Activated T-helper 2 cell treated with anti-CD3 and anti-CD28 coated beads, Interferon-gamma antibody, Interleukin-2, Interleukin-4, amounts not matched to agents 10 μg/mL and 5 μg/mL and 100 μg/mL, durations not matched to agents 14 hours and 24 hours and 36 hours (primary cell): ENCODE results near the gene LRP8. TPM values are rescaled to one million over a fixed set of nuclear protein-coding genes. Genes with fewer than 3 reads are reported as not detected.
A peak's percentile ranks its signal among the peaks of the same experiment; 100 is the strongest.
"Not testable (repeated sequence)": the region's sequence is repeated elsewhere in the genome, so short reads cannot be mapped to it uniquely, and the experiment has no call there.

Experiments used
- DNase-seq: peaks from one replicate; pipeline ENCODE4 v3.0.0; 2021; ENCODE audit warnings: low spot score
- H3K27ac Mint-ChIP-seq: one replicate; pipeline ENCODE4 v1.8.0; 2021; ENCODE audit warnings: mixed read lengths
- H3K27me3 Mint-ChIP-seq: one replicate; pipeline ENCODE4 v1.8.0; 2021; ENCODE audit warnings: low read depth, mixed read lengths
- H3K36me3 Mint-ChIP-seq: one replicate; pipeline ENCODE4 v1.8.0; 2021; ENCODE audit warnings: low read depth, mixed read lengths
- H3K4me1 Mint-ChIP-seq: one replicate; pipeline ENCODE4 v1.8.0; 2021; ENCODE audit warnings: low read depth, mixed read lengths
- H3K4me3 Mint-ChIP-seq: one replicate; pipeline ENCODE4 v1.8.0; 2021; ENCODE audit warnings: low read depth, mild to moderate bottlenecking, moderate library complexity, mixed read lengths
- H3K9me3 Mint-ChIP-seq: one replicate; pipeline ENCODE4 v1.8.0; 2021; ENCODE audit warnings: mixed read lengths
- intact Hi-C: fragments of 100-400 bp; cut with micrococcal nuclease; formaldehyde crosslinking; loops from one replicate; pipeline ENCODE4 v1.15.1; 2023
- total RNA-seq: library from RNA; stranded (reverse); gene quantifications from 2 replicates; pipeline ENCODE4 v1.2.3, GENCODE V29; 2022

LRP8 gene
- total RNA-seq, 1 donor from 2014 or later = 82.1 TPM

- no peak overlapping the region for H3K27ac Mint-ChIP-seq
- H3K4me3 Mint-ChIP-seq = no peak overlapping the region
- peaks cover 33% of the 10 kb centered on the region for H3K9me3 Mint-ChIP-seq
- no peak for DNase-seq
- no peaks in the 10 kb centered on the region for H3K27me3 Mint-ChIP-seq
- intact Hi-C loops = no loop called here
- peaks cover 90% of the 10 kb centered on the region for H3K36me3 Mint-ChIP-seq
- no peaks in the 10 kb centered on the region for H3K4me1 Mint-ChIP-seq
Observed at GRCh38 chr1:53206735-53207379, 121.0 kb downstream of the LRP8 start.

DNA sequence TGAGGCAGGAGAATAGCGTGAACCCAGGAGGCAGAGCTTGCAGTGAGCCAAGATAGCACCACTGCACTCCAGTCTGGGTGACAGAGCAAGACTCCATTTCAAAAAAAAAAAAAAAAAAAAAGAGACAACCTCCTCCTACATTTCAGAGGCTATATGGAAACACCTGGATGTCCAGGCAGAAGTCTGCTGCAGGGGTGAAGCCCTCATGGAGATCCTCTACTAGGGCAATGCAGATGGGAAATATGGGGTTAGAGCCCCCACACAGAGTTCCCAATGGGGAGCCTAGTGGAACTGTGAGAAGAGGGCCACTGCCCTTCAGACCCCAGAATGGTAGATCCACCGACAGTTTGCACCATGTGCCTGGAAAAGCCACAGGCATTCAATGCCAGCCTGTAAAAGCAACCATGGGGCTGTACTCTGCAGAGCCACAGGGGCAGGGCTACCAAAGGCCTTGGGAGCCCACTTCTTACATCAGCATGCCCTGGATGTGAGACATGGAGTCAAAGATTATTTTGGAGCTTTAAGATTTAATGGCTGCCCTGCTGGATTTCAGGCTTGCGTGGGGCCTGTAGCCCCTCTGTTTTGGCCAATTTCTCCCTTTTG lies 121.7 kb downstream of the LRP8 start:
- H3K27me3 Mint-ChIP-seq, intact Hi-C loops, H3K4me3 Mint-ChIP-seq, DNase-seq, H3K4me1 Mint-ChIP-seq, H3K27ac Mint-ChIP-seq: not testable (repeated sequence)
- H3K9me3 Mint-ChIP-seq = peaks cover 33% of the 10 kb centered on the region
- H3K36me3 Mint-ChIP-seq = peaks cover 93% of the 10 kb centered on the region

- H3K4me3 Mint-ChIP-seq, H3K27me3 Mint-ChIP-seq, H3K4me1 Mint-ChIP-seq, DNase-seq, H3K27ac Mint-ChIP-seq, intact Hi-C loops: not testable (repeated sequence)
- peaks cover 33% of the 10 kb centered on the region for H3K9me3 Mint-ChIP-seq
- H3K36me3 Mint-ChIP-seq = peaks cover 92% of the 10 kb centered on the region
Observed at GRCh38 chr1:53205496-53205895, 122.4 kb downstream of the LRP8 start.

DNA sequence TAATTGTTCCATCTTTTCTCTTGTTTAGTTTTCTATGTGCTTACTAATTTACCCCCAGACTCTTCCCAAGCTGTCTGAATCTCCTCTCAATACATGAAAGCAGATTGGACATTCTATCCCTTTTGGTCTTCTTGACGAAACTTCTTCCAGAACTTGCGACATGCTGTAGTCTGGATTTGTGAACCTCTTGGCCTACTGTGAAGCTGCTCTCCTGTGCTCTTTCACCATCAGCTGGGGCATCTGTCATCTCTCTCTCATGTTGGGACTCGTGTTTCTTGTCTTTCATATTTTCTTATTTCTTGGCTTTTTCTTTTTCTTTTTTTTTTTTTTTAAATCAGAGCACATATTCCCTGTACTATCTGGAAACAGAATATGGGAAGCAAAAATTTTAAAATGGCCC lies 124.4 kb downstream of the LRP8 start:
- Mint-ChIP-seq H3K27ac (no peak overlapping the region), H3K4me3 (no peak overlapping the region), H3K36me3 (peaks cover 74% of the 10 kb centered on the region), H3K4me1 (no peaks in the 10 kb centered on the region), H3K9me3 (peaks cover 33% of the 10 kb centered on the region), H3K27me3 (no peaks in the 10 kb centered on the region)
- no peak for DNase-seq
- intact Hi-C loops = no loop called here

GRCh38 chr1:53198241-53198651 lies 129.6 kb downstream of the LRP8 start:
- Mint-ChIP-seq H3K27ac (peak overlapping the region; percentile 90), H3K9me3 (no peaks in the 10 kb centered on the region), H3K4me1 (peaks cover 22% of the 10 kb centered on the region), H3K27me3 (no peaks in the 10 kb centered on the region), H3K36me3 (peaks cover 38% of the 10 kb centered on the region), H3K4me3 (peak overlapping the region; percentile 89)
- intact Hi-C loops = loop anchor here (10.0 kb wide), 3 partner anchors 57 to 857 kb away; partner anchors contain the start of genes TCEANC2 and TMEM59
- DNase-seq = no peak

GRCh38 chr1:53197291-53198200 lies 130.3 kb downstream of the LRP8 start:
- peak overlapping the region; percentile 90 for H3K27ac Mint-ChIP-seq
- DNase-seq = no peak

GRCh38 chr1:53196485-53197290 lies 131.2 kb downstream of the LRP8 start, which contains the start of gene CPT2:
Gene CPT2, plus strand, starts transcription at chr1:53196824. Its CDS starts 120 bp downstream, at chr1:53196944.
- peaks cover 25% of the 10 kb centered on the region for H3K36me3 Mint-ChIP-seq
- intact Hi-C loops = loop anchor here (10.0 kb wide), 3 partner anchors 58 to 858 kb away; partner anchors contain the start of genes TCEANC2 and TMEM59
- peaks cover 22% of the 10 kb centered on the region for H3K4me1 Mint-ChIP-seq
- H3K27ac Mint-ChIP-seq = peak within 1 kb of the TSS; percentile 90
- H3K4me3 Mint-ChIP-seq = peak within 1 kb of the TSS; percentile 89
- H3K9me3 Mint-ChIP-seq = no peaks in the 10 kb centered on the region
- H3K27me3 Mint-ChIP-seq = no peaks in the 10 kb centered on the region
- peak; percentile 90 for DNase-seq

More at GRCh38 chr1:53197291-53198200, 130.3 kb downstream of the LRP8 start:
- Mint-ChIP-seq H3K36me3 (peaks cover 31% of the 10 kb centered on the region), H3K4me3 (peak overlapping the region; percentile 89), H3K27me3 (no peaks in the 10 kb centered on the region), H3K4me1 (peaks cover 22% of the 10 kb centered on the region), H3K9me3 (no peaks in the 10 kb centered on the region)
- intact Hi-C loops = loop anchor here (10.0 kb wide), 3 partner anchors 57 to 857 kb away; partner anchors contain the start of genes TCEANC2 and TMEM59

DNA sequence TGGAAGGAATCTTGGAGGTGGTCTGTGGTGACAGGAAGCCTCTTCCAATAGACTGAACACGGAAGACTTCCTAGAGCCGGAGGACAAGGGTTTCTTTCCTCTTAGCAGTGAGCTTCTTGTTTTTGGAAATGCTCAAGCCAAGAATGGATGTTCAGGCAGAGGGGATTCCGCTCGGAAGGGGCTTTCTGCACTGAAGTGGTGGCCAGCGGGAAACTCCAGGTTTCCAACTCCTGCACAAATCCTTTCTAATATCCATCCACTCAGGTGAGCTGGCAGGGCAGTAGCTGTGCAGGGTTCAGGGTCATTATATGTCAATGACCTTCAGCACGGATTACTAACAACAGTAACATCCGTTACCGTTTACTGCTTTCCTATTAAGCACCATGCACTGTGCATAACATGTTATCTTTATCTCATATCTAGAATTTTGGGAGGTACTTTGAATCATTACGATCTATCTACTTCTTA lies 131.8 kb downstream of the LRP8 start:
- Mint-ChIP-seq H3K4me3 (peak overlapping the region; percentile 71), H3K36me3 (peaks cover 19% of the 10 kb centered on the region), H3K9me3 (no peaks in the 10 kb centered on the region), H3K4me1 (peaks cover 22% of the 10 kb centered on the region), H3K27ac (peak overlapping the region; percentile 74), H3K27me3 (no peaks in the 10 kb centered on the region)
- no peak for DNase-seq
- intact Hi-C loops = loop anchor here (10.0 kb wide), 3 partner anchors 59 to 859 kb away; partner anchors contain the start of genes TCEANC2 and TMEM59

GRCh38 chr1:53195246-53196016 lies 132.4 kb downstream of the LRP8 start:
- H3K4me3 Mint-ChIP-seq = no peak overlapping the region
- no peaks in the 10 kb centered on the region for H3K9me3 Mint-ChIP-seq
- DNase-seq = no peak
- peaks cover 14% of the 10 kb centered on the region for H3K36me3 Mint-ChIP-seq
- peaks cover 22% of the 10 kb centered on the region for H3K4me1 Mint-ChIP-seq
- intact Hi-C loops = loop anchor here (10.0 kb wide), 3 partner anchors 59 to 859 kb away; partner anchors contain the start of genes TCEANC2 and TMEM59
- no peaks in the 10 kb centered on the region for H3K27me3 Mint-ChIP-seq
- H3K27ac Mint-ChIP-seq = no peak overlapping the region
